AG04450 (cell line): Measurements from ENCODE around the gene DIP2C. TPM values are rescaled to one million over a fixed set of nuclear protein-coding genes. Genes with fewer than 3 reads are reported as not detected.
A peak's percentile ranks its signal among the peaks of the same experiment; 100 is the strongest.
"Not testable (repeated sequence)": the region's sequence is repeated elsewhere in the genome, so short reads cannot be mapped to it uniquely, and the experiment has no call there.

ENCODE experiments used
- CTCF ChIA-PET: fragments of 300-600, 350-600 bp; formaldehyde crosslinking; extraction: SDS; loops from one replicate; lab custom pipeline; 2022; ENCODE audit warnings: antibody characterized with exemption, inconsistent platforms; lab: Charles Lee
- POLR2A ChIA-PET: fragments of 350-600 bp; formaldehyde crosslinking; extraction: SDS; loops from one replicate; lab custom pipeline; 2021; ENCODE audit warnings: antibody characterized with exemption, inconsistent platforms; lab: Yijun Ruan, JAX
- DNase-seq: peaks from one replicate; pipeline ENCODE4 v3.0.0-alpha.2; 2011; ENCODE audit warnings: low read depth, low spot score
- H3K27ac ChIP-seq: one replicate; pipeline ENCODE4 v1.5.1; 2012; ENCODE audit warnings: low read depth, low read length, control low read depth
- H3K27me3 ChIP-seq: one replicate; pipeline ENCODE4 v1.6.0; 2012; ENCODE audit warnings: low read length; ENCODE audit not compliant: control insufficient read depth, insufficient read depth
- H3K4me3 ChIP-seq: 2 replicates; pipeline ENCODE4 v1.5.1; 2011; ENCODE audit warnings: mild to moderate bottlenecking, low read depth, low read length, control low read depth
- H3K9me3 ChIP-seq: 2 replicates; pipeline ENCODE4 v1.5.1; 2012; ENCODE audit warnings: low read length; ENCODE audit not compliant: control insufficient read depth, insufficient read depth
- polyA plus RNA-seq: library from polyadenylated mRNA; depleted of rRNA; stranded (reverse); fragments of >200 nt; gene quantifications from 2 replicates; pipeline ENCODE4 v1.2.3, GENCODE V29; 2011
- TF ChIP-seq, protein P1 (sequence below): IDR thresholded peaks from 2 replicates; pipeline ENCODE4 v1.5.1; 2011; ENCODE audit warnings: low read depth, low read length, control low read depth, inconsistent platforms

Gene DIP2C
- polyA plus RNA-seq, 1 experiment, result 9.6 TPM

DNA sequence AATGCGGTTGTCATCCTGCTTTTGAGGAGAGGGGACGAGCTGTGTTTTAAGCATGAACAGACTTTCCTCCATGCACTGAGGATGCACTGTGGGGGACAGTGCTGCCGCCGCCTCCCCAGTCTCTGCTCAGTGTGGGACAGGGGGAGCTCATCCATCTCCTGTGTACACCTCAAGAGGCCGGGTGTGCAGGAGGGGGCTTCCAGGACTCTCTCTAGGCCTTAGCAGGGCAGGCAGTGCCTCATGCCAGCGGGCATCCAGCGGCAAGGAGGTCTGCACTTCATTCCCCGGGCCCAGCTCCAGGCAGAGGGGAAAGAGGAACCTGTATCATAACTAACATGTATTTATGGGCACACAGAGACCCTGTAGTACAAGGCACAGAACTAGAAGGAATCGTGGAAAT, 89.7 kb downstream of the DIP2C start:
- peak overlapping the region; percentile 99 for H3K27ac ChIP-seq
- H3K4me3 ChIP-seq, result no peak overlapping the region
- no peaks in the 10 kb centered on the region for H3K27me3 ChIP-seq
- no peak for DNase-seq
- H3K9me3 ChIP-seq, result no peaks in the 10 kb centered on the region; the same call in 1 of the 2 replicates
- ChIA-PET CTCF (no interaction called here), POLR2A (no interaction called here)
- TF ChIP-seq, protein P1, sequence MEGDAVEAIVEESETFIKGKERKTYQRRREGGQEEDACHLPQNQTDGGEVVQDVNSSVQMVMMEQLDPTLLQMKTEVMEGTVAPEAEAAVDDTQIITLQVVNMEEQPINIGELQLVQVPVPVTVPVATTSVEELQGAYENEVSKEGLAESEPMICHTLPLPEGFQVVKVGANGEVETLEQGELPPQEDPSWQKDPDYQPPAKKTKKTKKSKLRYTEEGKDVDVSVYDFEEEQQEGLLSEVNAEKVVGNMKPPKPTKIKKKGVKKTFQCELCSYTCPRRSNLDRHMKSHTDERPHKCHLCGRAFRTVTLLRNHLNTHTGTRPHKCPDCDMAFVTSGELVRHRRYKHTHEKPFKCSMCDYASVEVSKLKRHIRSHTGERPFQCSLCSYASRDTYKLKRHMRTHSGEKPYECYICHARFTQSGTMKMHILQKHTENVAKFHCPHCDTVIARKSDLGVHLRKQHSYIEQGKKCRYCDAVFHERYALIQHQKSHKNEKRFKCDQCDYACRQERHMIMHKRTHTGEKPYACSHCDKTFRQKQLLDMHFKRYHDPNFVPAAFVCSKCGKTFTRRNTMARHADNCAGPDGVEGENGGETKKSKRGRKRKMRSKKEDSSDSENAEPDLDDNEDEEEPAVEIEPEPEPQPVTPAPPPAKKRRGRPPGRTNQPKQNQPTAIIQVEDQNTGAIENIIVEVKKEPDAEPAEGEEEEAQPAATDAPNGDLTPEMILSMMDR, result no peak

- H3K4me3 ChIP-seq, result no peak overlapping the region
- no peaks in the 10 kb centered on the region for H3K27me3 ChIP-seq
- POLR2A ChIA-PET, result interaction anchor here (0.6 to 1.2 kb wide), 5 partner anchors 12 to 194 kb away, joined by 3 to 5 read pairs (median 3); no protein-coding TSS in a partner anchor
- H3K27ac ChIP-seq, result peak overlapping the region; percentile 99
- CTCF ChIA-PET, result interaction anchor here (1.1 kb wide), 1 partner anchor 54 kb away, joined by 3 read pairs; no protein-coding TSS in a partner anchor
- no peaks in the 10 kb centered on the region; the same call in 1 of the 2 replicates for H3K9me3 ChIP-seq
- TF ChIP-seq, protein P1, result no peak
- peak; percentile 94 for DNase-seq
Observed at GRCh38 chr10:598415-599170, 90.9 kb downstream of the DIP2C start.

DNA sequence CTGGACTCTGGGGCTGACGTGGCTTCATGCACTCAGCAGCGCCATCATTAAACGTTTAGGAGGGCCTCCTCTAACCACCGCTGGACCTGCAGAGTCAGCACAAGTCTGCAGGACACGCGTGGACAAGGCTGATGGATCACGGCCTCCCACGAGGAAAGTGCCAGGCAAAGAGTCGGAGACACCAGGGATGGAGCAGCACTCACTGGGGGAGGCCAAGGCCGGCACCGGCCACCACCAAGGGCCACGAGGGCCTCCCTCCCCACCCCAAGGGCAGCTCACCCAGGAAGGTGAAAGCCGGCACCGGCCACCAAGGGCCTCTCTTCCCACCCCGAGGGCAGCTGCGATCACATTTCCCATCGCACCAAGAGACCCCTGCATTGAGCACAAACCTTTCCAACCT, 91.5 kb downstream of the DIP2C start:
- TF ChIP-seq, protein P1, result no peak
- DNase-seq, result no peak
- no peaks in the 10 kb centered on the region for H3K27me3 ChIP-seq
- no peaks in the 10 kb centered on the region; the same call in 1 of the 2 replicates for H3K9me3 ChIP-seq
- ChIA-PET CTCF (interaction anchor here (1.1 kb wide), 1 partner anchor 55 kb away, joined by 3 read pairs; no protein-coding TSS in a partner anchor), POLR2A (interaction anchor here (0.6 to 1.2 kb wide), 4 partner anchors 12 to 195 kb away, joined by 3 to 5 read pairs (median 4); no protein-coding TSS in a partner anchor)
- H3K4me3 ChIP-seq, result no peak overlapping the region
- H3K27ac ChIP-seq, result peak overlapping the region; percentile 99

GRCh38 chr10:596725-597345, 92.6 kb downstream of the DIP2C start:
- ChIA-PET CTCF (no interaction called here), POLR2A (no interaction called here)
- Histone ChIP-seq H3K27me3 (no peaks in the 10 kb centered on the region), H3K4me3 (no peak overlapping the region), H3K27ac (peak overlapping the region; percentile 33), H3K9me3 (no peaks in the 10 kb centered on the region; the same call in 1 of the 2 replicates)
- no peak for DNase-seq
- TF ChIP-seq, protein P1, result no peak

GRCh38 chr10:596131-596530, 93.3 kb downstream of the DIP2C start:
- H3K4me3 ChIP-seq, H3K27me3 ChIP-seq, POLR2A ChIA-PET, H3K27ac ChIP-seq, H3K9me3 ChIP-seq, DNase-seq: not testable (repeated sequence)
- CTCF ChIA-PET, result interaction anchor here (0.7 kb wide), 1 partner anchor 17 kb away, joined by 3 read pairs; no protein-coding TSS in a partner anchor
